GM23338 (cell line): ENCODE measurements around the gene GABRR2. TPM values are rescaled to one million over a fixed set of nuclear protein-coding genes. Genes with fewer than 3 reads are reported as not detected.

Source experiments
- ATAC-seq: fragments of 200-7000 bp; cut with Tn5 transposase; 3 replicates; pipeline ENCODE4 v1.9.1; 2020
- DNase-seq: peaks from one replicate; pipeline ENCODE4 v3.0.0-alpha.2; 2015; ENCODE audit warnings: low spot score
- H2AFZ ChIP-seq: fragments of 200-600 bp; sonication (generic); 2 replicates; pipeline ENCODE4 v1.8.0; 2016; ENCODE audit warnings: antibody characterized with exemption, mild to moderate bottlenecking, moderate library complexity
- H3F3A ChIP-seq: fragments of 200-600 bp; sonication (generic); replicated peaks from 2 replicates; pipeline ENCODE4 v1.8.0; 2017; ENCODE audit warnings: antibody characterized with exemption, mixed run types, low read depth
- H3K27ac ChIP-seq: fragments of 200-600 bp; sonication (generic); 2 replicates; pipeline ENCODE4 v1.6.1; 2016; ENCODE audit warnings: low read depth
- H3K27me3 ChIP-seq: fragments of 200-600 bp; sonication (generic); 2 replicates; pipeline ENCODE4 v1.8.0; 2016; ENCODE audit warnings: mild to moderate bottlenecking, mixed run types, moderate library complexity; ENCODE audit not compliant: insufficient read depth
- H3K36me3 ChIP-seq: fragments of 200-600 bp; sonication (generic); 2 replicates; pipeline ENCODE4 v1.8.0; 2016; ENCODE audit warnings: mild to moderate bottlenecking; ENCODE audit not compliant: insufficient read depth
- H3K4me1 ChIP-seq: fragments of 200-600 bp; sonication (generic); 2 replicates; pipeline ENCODE4 v1.8.0; 2016; ENCODE audit warnings: mild to moderate bottlenecking, moderate library complexity; ENCODE audit not compliant: insufficient read depth
- H3K4me2 ChIP-seq: fragments of 200-600 bp; sonication (generic); 2 replicates; pipeline ENCODE4 v1.7.1; 2017; ENCODE audit warnings: mixed run types
- H3K4me3 ChIP-seq: fragments of 200-600 bp; sonication (generic); 2 replicates; pipeline ENCODE4 v1.6.1; 2016; ENCODE audit warnings: mixed run types
- H3K79me2 ChIP-seq: fragments of 200-600 bp; sonication (generic); replicated peaks from 2 replicates; pipeline ENCODE4 v1.8.0; 2017; ENCODE audit warnings: mild to moderate bottlenecking; ENCODE audit not compliant: insufficient read depth
- H3K9me2 ChIP-seq: fragments of 200-600 bp; sonication (generic); 2 replicates; pipeline ENCODE4 v1.8.0; 2017; ENCODE audit not compliant: insufficient read depth
- H4K20me1 ChIP-seq: fragments of 200-600 bp; sonication (generic); replicated peaks from 2 replicates; pipeline ENCODE4 v1.8.0; 2017; ENCODE audit warnings: mild to moderate bottlenecking; ENCODE audit not compliant: insufficient read depth
- H3K27ac Mint-ChIP-seq: 2 replicates; pipeline ENCODE4 v1.8.0; 2020; ENCODE audit warnings: inconsistent platforms, mild to moderate bottlenecking, moderate library complexity, mixed read lengths
- H3K27me3 Mint-ChIP-seq: 3 replicates; pipeline ENCODE4 v1.8.0; 2022; ENCODE audit warnings: low read depth, mild to moderate bottlenecking, moderate library complexity, mixed read lengths, inconsistent platforms; ENCODE audit not compliant: insufficient read depth, poor library complexity
- H3K36me3 Mint-ChIP-seq: 3 replicates; pipeline ENCODE4 v1.8.0; 2021; ENCODE audit warnings: low read depth, mild to moderate bottlenecking, inconsistent platforms, moderate library complexity, mixed read lengths
- H3K4me1 Mint-ChIP-seq: 3 replicates; pipeline ENCODE4 v1.8.0; 2020; ENCODE audit warnings: mild to moderate bottlenecking, inconsistent platforms, mixed read lengths
- H3K4me3 Mint-ChIP-seq: 3 replicates; pipeline ENCODE4 v1.8.0; 2021; ENCODE audit warnings: moderate library complexity, mild to moderate bottlenecking, inconsistent platforms, mixed read lengths
- H3K9me3 Mint-ChIP-seq: 3 replicates; pipeline ENCODE4 v1.8.0; 2020; ENCODE audit warnings: moderate library complexity, mild to moderate bottlenecking, inconsistent platforms, mixed read lengths
- CREB1 ChIP-seq: fragments of 250-450 bp; sonication (Bioruptor Pico); IDR thresholded peaks from 2 replicates; pipeline ENCODE4 v1.5.0; 2020; ENCODE audit warnings: low read depth, mild to moderate bottlenecking, moderate library complexity
- ETS1 ChIP-seq: IDR thresholded peaks from 2 replicates; pipeline ENCODE4 v1.6.1; 2016; ENCODE audit warnings: antibody characterized with exemption
- EZH2 ChIP-seq: fragments of 200-600 bp; sonication (generic); IDR thresholded peaks from one replicate; pipeline ENCODE4 v1.8.0; 2017; ENCODE audit warnings: antibody characterized with exemption, mild to moderate bottlenecking, low read depth; ENCODE audit not compliant: unreplicated experiment
- EZH2phosphoT487 ChIP-seq: fragments of 200-600 bp; sonication (generic); IDR thresholded peaks from one replicate; pipeline ENCODE4 v1.8.1; 2018; ENCODE audit warnings: antibody characterized with exemption; ENCODE audit not compliant: unreplicated experiment
- JUNB ChIP-seq: IDR thresholded peaks from one replicate; pipeline ENCODE4 v1.6.1; 2016; ENCODE audit warnings: antibody characterized with exemption; ENCODE audit not compliant: unreplicated experiment
- NANOG ChIP-seq: IDR thresholded peaks from 2 replicates; pipeline ENCODE4 v1.6.1; 2016; ENCODE audit warnings: antibody characterized with exemption, borderline replicate concordance
- POLR2AphosphoS5 ChIP-seq: IDR thresholded peaks from 2 replicates; pipeline ENCODE4 v1.6.1; 2016; ENCODE audit warnings: antibody characterized with exemption, low read depth
- STAT1 ChIP-seq: IDR thresholded peaks from one replicate; pipeline ENCODE4 v1.6.1; 2016; ENCODE audit warnings: antibody characterized with exemption; ENCODE audit not compliant: unreplicated experiment
- ZNF114 ChIP-seq: fragments of 250-450 bp; sonication (Bioruptor Pico); IDR thresholded peaks from 2 replicates; pipeline ENCODE4 v1.5.0; 2020; ENCODE audit warnings: mild to moderate bottlenecking, moderate library complexity
- polyA plus RNA-seq: library from polyadenylated mRNA; unstranded; fragments of >200 nt; fragmentation: Nextera tagmentation; extraction: Ambion mirVana; gene quantifications from 2 replicates; pipeline ENCODE4 v1.2.1, GENCODE V29; 2016
- total RNA-seq: library from RNA; depleted of rRNA; stranded (reverse); fragments of >200 nt; shearing (Covaris generic); gene quantifications from 2 replicates; pipeline ENCODE4 v1.2.3, GENCODE V29; 2014
- TF ChIP-seq, protein P1 (sequence below): IDR thresholded peaks from one replicate; pipeline ENCODE4 v1.6.1; 2018; ENCODE audit warnings: antibody characterized with exemption; ENCODE audit not compliant: unreplicated experiment
- TF ChIP-seq, protein P2 (sequence below): fragments of 250-450 bp; sonication (Bioruptor Pico); IDR thresholded peaks from 2 replicates; pipeline ENCODE4 v1.5.0; 2020; ENCODE audit warnings: mild to moderate bottlenecking, moderate library complexity
- TF ChIP-seq, protein P3 (sequence below), 2 experiments: fragments of 200-600 bp in 1 of 2; sonication (generic) in 1 of 2; conservative IDR thresholded peaks; 2 replicates each; pipeline versions ENCODE4 v1.5.1 to v1.6.1; 2016 to 2017; ENCODE audit warnings: antibody characterized with exemption in 2 of 2, low read depth in 2 of 2, mild to moderate bottlenecking in 2 of 2, moderate library complexity in 1 of 2

Gene GABRR2
- total and polyA plus RNA-seq, 2 experiments from 2014 or later: not detected

- no peaks in the 10 kb centered on the region for H3K79me2 ChIP-seq
- H3K4me3 ChIP-seq: no peak overlapping the region
- H3K4me3 Mint-ChIP-seq: no peak overlapping the region
- no peaks in the 10 kb centered on the region for H3F3A ChIP-seq
- H3K9me2 ChIP-seq: no peaks in the 10 kb centered on the region
- ATAC-seq (no peak), DNase-seq (no peak)
- TF ChIP-seq NANOG: no peak
- TF ChIP-seq, protein P1, sequence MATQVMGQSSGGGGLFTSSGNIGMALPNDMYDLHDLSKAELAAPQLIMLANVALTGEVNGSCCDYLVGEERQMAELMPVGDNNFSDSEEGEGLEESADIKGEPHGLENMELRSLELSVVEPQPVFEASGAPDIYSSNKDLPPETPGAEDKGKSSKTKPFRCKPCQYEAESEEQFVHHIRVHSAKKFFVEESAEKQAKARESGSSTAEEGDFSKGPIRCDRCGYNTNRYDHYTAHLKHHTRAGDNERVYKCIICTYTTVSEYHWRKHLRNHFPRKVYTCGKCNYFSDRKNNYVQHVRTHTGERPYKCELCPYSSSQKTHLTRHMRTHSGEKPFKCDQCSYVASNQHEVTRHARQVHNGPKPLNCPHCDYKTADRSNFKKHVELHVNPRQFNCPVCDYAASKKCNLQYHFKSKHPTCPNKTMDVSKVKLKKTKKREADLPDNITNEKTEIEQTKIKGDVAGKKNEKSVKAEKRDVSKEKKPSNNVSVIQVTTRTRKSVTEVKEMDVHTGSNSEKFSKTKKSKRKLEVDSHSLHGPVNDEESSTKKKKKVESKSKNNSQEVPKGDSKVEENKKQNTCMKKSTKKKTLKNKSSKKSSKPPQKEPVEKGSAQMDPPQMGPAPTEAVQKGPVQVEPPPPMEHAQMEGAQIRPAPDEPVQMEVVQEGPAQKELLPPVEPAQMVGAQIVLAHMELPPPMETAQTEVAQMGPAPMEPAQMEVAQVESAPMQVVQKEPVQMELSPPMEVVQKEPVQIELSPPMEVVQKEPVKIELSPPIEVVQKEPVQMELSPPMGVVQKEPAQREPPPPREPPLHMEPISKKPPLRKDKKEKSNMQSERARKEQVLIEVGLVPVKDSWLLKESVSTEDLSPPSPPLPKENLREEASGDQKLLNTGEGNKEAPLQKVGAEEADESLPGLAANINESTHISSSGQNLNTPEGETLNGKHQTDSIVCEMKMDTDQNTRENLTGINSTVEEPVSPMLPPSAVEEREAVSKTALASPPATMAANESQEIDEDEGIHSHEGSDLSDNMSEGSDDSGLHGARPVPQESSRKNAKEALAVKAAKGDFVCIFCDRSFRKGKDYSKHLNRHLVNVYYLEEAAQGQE: no peak
- TF ChIP-seq ZNF114 (CRISPR knock-in tag): no peak
- TF ChIP-seq, protein P2, sequence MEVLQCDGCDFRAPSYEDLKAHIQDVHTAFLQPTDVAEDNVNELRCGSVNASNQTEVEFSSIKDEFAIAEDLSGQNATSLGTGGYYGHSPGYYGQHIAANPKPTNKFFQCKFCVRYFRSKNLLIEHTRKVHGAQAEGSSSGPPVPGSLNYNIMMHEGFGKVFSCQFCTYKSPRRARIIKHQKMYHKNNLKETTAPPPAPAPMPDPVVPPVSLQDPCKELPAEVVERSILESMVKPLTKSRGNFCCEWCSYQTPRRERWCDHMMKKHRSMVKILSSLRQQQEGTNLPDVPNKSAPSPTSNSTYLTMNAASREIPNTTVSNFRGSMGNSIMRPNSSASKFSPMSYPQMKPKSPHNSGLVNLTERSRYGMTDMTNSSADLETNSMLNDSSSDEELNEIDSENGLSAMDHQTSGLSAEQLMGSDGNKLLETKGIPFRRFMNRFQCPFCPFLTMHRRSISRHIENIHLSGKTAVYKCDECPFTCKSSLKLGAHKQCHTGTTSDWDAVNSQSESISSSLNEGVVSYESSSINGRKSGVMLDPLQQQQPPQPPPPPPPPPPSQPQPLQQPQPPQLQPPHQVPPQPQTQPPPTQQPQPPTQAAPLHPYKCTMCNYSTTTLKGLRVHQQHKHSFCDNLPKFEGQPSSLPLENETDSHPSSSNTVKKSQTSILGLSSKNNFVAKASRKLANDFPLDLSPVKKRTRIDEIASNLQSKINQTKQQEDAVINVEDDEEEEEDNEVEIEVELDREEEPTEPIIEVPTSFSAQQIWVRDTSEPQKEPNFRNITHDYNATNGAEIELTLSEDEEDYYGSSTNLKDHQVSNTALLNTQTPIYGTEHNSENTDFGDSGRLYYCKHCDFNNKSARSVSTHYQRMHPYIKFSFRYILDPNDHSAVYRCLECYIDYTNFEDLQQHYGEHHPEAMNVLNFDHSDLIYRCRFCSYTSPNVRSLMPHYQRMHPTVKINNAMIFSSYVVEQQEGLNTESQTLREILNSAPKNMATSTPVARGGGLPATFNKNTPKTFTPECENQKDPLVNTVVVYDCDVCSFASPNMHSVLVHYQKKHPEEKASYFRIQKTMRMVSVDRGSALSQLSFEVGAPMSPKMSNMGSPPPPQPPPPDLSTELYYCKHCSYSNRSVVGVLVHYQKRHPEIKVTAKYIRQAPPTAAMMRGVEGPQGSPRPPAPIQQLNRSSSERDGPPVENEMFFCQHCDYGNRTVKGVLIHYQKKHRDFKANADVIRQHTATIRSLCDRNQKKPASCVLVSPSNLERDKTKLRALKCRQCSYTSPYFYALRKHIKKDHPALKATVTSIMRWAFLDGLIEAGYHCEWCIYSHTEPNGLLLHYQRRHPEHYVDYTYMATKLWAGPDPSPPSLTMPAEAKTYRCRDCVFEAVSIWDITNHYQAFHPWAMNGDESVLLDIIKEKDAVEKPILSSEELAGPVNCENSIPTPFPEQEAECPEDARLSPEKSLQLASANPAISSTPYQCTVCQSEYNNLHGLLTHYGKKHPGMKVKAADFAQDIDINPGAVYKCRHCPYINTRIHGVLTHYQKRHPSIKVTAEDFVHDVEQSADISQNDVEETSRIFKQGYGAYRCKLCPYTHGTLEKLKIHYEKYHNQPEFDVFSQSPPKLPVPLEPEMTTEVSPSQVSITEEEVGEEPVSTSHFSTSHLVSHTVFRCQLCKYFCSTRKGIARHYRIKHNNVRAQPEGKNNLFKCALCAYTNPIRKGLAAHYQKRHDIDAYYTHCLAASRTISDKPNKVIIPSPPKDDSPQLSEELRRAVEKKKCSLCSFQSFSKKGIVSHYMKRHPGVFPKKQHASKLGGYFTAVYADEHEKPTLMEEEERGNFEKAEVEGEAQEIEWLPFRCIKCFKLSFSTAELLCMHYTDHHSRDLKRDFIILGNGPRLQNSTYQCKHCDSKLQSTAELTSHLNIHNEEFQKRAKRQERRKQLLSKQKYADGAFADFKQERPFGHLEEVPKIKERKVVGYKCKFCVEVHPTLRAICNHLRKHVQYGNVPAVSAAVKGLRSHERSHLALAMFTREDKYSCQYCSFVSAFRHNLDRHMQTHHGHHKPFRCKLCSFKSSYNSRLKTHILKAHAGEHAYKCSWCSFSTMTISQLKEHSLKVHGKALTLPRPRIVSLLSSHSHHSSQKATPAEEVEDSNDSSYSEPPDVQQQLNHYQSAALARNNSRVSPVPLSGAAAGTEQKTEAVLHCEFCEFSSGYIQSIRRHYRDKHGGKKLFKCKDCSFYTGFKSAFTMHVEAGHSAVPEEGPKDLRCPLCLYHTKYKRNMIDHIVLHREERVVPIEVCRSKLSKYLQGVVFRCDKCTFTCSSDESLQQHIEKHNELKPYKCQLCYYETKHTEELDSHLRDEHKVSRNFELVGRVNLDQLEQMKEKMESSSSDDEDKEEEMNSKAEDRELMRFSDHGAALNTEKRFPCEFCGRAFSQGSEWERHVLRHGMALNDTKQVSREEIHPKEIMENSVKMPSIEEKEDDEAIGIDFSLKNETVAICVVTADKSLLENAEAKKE (CRISPR knock-in tag): no peak
- TF ChIP-seq STAT1: no peak
- TF ChIP-seq CREB1 (CRISPR knock-in tag): no peak
- TF ChIP-seq EZH2phosphoT487: no peak
- TF ChIP-seq EZH2: no peak
- no peak for TF ChIP-seq POLR2AphosphoS5
- no peak for TF ChIP-seq ETS1
- TF ChIP-seq JUNB: no peak
- TF ChIP-seq, protein P3, sequence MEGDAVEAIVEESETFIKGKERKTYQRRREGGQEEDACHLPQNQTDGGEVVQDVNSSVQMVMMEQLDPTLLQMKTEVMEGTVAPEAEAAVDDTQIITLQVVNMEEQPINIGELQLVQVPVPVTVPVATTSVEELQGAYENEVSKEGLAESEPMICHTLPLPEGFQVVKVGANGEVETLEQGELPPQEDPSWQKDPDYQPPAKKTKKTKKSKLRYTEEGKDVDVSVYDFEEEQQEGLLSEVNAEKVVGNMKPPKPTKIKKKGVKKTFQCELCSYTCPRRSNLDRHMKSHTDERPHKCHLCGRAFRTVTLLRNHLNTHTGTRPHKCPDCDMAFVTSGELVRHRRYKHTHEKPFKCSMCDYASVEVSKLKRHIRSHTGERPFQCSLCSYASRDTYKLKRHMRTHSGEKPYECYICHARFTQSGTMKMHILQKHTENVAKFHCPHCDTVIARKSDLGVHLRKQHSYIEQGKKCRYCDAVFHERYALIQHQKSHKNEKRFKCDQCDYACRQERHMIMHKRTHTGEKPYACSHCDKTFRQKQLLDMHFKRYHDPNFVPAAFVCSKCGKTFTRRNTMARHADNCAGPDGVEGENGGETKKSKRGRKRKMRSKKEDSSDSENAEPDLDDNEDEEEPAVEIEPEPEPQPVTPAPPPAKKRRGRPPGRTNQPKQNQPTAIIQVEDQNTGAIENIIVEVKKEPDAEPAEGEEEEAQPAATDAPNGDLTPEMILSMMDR (conservative IDR thresholded peaks at IDR 0.05; ENCODE audit: low read depth in 2 of 2): no peak
- H3K27me3 Mint-ChIP-seq: no peaks in the 10 kb centered on the region
- no peaks in the 10 kb centered on the region for H3K4me1 Mint-ChIP-seq
- H2AFZ ChIP-seq: no peak overlapping the region
- H4K20me1 ChIP-seq: no peaks in the 10 kb centered on the region
- H3K4me1 ChIP-seq: peaks cover 10% of the 10 kb centered on the region
- H3K27ac ChIP-seq: no peak overlapping the region
- no peak overlapping the region for H3K4me2 ChIP-seq
- no peaks in the 10 kb centered on the region for H3K9me3 Mint-ChIP-seq
- H3K27me3 ChIP-seq: no peaks in the 10 kb centered on the region
- H3K27ac Mint-ChIP-seq: no peak overlapping the region
- H3K36me3 Mint-ChIP-seq: no peaks in the 10 kb centered on the region; the same call in 2 of the 3 replicates
- H3K36me3 ChIP-seq: no peaks in the 10 kb centered on the region
Observed at GRCh38 chr6:89328976-89329375, 13.9 kb upstream of the GABRR2 start.
